Liver (tissue), 3 donors: ENCODE measurements around the gene HTR7.

Source experiments
- CTCF ChIP-seq: fragments of 150-350 bp; IDR thresholded peaks from 2 replicates; pipeline ENCODE4 v1.5.1; 2017; ENCODE audit warnings: improper control_type of control experiment, low read depth, low read length; ENCODE audit not compliant: missing input control
- RAD21 ChIP-seq, 2 donors: IDR thresholded peaks; 2 replicates each; pipeline ENCODE4 v1.6.1; 2016; ENCODE audit warnings: antibody characterized with exemption in 2 of 2, mild to moderate bottlenecking in 2 of 2
- SP1 ChIP-seq: IDR thresholded peaks from 2 replicates; pipeline ENCODE4 v1.6.1; 2018; ENCODE audit warnings: antibody characterized with exemption, mild to moderate bottlenecking
- TAF1 ChIP-seq: conservative IDR thresholded peaks from 2 replicates; pipeline ENCODE4 v1.6.1; 2016; ENCODE audit warnings: antibody characterized with exemption, mild to moderate bottlenecking
- ZBTB33 ChIP-seq: IDR thresholded peaks from 2 replicates; pipeline ENCODE4 v1.6.1; 2016; ENCODE audit warnings: antibody characterized with exemption
- TF ChIP-seq, protein P1 (sequence below): IDR thresholded peaks from 2 replicates; pipeline ENCODE4 v1.6.1; 2016; ENCODE audit warnings: antibody characterized with exemption
- donor health status: healthy.
- donor health status: healthy.

DNA sequence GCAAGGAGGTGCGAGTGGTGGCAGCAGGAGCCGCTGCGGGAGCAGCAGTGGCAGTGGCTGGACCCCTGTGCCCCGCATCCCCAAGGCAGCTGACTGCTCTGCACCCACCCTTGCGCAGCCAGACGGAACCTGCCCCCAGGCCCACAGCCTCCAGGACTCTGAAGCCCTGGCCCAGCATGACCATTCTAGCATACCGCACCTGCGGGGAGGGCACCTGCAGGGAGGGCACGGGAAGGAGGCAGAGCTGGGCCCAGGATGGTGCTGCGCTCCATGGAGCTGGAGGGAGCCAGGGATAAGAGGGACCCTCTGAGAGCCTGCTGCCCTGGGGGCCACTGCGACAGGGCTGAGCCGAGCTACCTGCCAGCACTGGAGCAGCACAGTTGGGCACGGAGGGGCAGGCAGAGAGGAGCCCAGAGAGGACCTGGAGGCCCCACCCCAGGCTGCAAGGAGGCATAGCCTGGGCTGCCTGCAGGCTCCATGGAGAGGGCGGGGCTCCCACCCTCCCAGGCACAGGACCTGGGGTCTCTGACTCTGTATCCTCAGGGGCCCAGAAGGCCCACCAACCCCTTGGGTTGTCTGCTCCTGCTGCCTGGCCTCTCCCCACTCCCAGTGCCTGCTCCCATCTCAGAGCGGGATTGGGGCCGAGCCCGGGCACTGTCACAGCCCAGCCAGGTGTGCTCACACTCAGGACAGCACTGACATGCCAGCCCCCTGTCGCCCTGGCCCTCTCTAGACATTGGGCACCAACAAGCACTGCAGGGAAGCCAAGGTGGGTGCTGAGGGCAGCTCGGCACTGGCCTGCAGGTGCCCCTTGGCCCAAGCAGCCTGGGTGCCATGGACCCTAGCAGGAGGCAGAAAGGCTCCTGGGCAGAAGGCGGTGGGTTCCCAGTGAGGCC lies 87.6 kb downstream of the HTR7 start:
- TF ChIP-seq CTCF (no peak), TAF1 (no peak), SP1 (no peak), RAD21 (IDR thresholded peaks at IDR 0.05) (no peak), ZBTB33 (no peak)
- TF ChIP-seq, protein P1, sequence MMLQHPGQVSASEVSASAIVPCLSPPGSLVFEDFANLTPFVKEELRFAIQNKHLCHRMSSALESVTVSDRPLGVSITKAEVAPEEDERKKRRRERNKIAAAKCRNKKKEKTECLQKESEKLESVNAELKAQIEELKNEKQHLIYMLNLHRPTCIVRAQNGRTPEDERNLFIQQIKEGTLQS: no peak
